Measurements from ENCODE around the gene CLCA2.

CLCA2 gene

DNA sequence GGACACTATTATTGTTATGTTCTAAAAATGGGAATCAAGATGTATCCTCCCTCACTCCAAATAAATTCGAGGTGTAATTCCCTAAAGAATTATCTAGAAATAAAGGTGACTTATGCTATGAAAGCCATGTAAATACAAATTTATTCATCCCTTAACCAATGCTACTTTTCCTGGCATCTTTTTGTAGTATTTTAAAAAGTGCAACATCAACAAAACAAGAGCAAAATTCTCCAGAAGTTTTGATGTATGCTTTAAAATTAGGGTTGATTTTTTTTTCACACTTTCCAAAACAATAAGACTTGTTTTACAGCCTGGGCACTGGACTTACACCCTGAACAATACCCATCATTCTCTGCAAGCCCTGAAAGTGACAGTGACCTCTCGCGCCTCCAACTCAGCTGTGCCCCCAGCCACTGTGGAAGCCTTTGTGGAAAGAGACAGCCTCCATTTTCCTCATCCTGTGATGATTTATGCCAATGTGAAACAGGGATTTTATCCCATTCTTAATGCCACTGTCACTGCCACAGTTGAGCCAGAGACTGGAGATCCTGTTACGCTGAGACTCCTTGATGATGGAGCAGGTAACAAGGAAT is 23.3 kb downstream of the CLCA2 start:
- no peak overlapping the region for H3K4me3 ChIP-seq (ENCODE audit: low read depth, low read length)
- TF ChIP-seq MYC (IDR thresholded peaks at IDR 0.05; ENCODE audit: low read depth, low read length) (no peak), POLR2A (IDR thresholded peaks at IDR 0.05; ENCODE audit: extremely low read depth, insufficient read length) (no peak)
- TF ChIP-seq, protein P1, sequence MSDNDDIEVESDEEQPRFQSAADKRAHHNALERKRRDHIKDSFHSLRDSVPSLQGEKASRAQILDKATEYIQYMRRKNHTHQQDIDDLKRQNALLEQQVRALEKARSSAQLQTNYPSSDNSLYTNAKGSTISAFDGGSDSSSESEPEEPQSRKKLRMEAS (IDR thresholded peaks at IDR 0.05; ENCODE audit: low read depth, low read length) = no peak
- TF ChIP-seq, protein P2, sequence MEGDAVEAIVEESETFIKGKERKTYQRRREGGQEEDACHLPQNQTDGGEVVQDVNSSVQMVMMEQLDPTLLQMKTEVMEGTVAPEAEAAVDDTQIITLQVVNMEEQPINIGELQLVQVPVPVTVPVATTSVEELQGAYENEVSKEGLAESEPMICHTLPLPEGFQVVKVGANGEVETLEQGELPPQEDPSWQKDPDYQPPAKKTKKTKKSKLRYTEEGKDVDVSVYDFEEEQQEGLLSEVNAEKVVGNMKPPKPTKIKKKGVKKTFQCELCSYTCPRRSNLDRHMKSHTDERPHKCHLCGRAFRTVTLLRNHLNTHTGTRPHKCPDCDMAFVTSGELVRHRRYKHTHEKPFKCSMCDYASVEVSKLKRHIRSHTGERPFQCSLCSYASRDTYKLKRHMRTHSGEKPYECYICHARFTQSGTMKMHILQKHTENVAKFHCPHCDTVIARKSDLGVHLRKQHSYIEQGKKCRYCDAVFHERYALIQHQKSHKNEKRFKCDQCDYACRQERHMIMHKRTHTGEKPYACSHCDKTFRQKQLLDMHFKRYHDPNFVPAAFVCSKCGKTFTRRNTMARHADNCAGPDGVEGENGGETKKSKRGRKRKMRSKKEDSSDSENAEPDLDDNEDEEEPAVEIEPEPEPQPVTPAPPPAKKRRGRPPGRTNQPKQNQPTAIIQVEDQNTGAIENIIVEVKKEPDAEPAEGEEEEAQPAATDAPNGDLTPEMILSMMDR (IDR thresholded peaks at IDR 0.05; ENCODE audit: low read depth, low read length) = no peak
- no peak for DNase-seq (ENCODE audit: low read depth)

- no peak for DNase-seq (ENCODE audit: low read depth)
- H3K4me3 ChIP-seq (ENCODE audit: low read depth, low read length) = no peak overlapping the region
- TF ChIP-seq, protein P1 (IDR thresholded peaks at IDR 0.05; ENCODE audit: low read depth, low read length) = no peak
- TF ChIP-seq, protein P2 (IDR thresholded peaks at IDR 0.05; ENCODE audit: low read depth, low read length) = no peak
- TF ChIP-seq MYC (IDR thresholded peaks at IDR 0.05; ENCODE audit: low read depth, low read length) (no peak), POLR2A (IDR thresholded peaks at IDR 0.05; ENCODE audit: extremely low read depth, insufficient read length) (no peak)
These were observed 24.7 kb downstream of the CLCA2 start for GRCh38 chr1:86448670-86449069.

DNA sequence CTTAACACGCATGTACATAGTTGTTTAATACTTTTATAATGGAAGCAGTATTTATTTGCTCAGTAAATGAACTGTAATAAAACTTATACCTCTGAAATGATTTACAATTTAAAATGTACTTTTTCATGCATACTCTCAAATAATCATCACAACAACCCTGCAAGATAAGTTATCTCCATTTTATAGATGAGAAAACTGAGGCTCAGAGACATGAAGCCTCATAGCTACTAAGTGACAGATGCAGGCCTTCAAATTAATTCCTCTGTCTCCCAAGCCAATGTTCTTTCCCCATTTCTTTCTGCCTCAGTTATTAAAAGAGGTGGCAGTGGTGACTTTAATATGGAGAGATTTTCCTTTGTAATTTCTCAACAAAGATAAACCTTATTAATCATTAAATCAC is 25.1 kb downstream of the CLCA2 start:
- no peak overlapping the region for H3K4me3 ChIP-seq (ENCODE audit: low read depth, low read length)
- no peak for TF ChIP-seq MYC (IDR thresholded peaks at IDR 0.05; ENCODE audit: low read depth, low read length)
- TF ChIP-seq POLR2A (IDR thresholded peaks at IDR 0.05; ENCODE audit: extremely low read depth, insufficient read length) = no peak
- TF ChIP-seq, protein P2 (IDR thresholded peaks at IDR 0.05; ENCODE audit: low read depth, low read length) = no peak
- TF ChIP-seq, protein P1 (IDR thresholded peaks at IDR 0.05; ENCODE audit: low read depth, low read length) = no peak
- no peak for DNase-seq (ENCODE audit: low read depth)

- TF ChIP-seq, protein P2 (IDR thresholded peaks at IDR 0.05; ENCODE audit: low read depth, low read length) = no peak
- TF ChIP-seq, protein P1 (IDR thresholded peaks at IDR 0.05; ENCODE audit: low read depth, low read length) = no peak
- no peak for TF ChIP-seq POLR2A (IDR thresholded peaks at IDR 0.05; ENCODE audit: extremely low read depth, insufficient read length)
- TF ChIP-seq MYC (IDR thresholded peaks at IDR 0.05; ENCODE audit: low read depth, low read length) = no peak
- no peak overlapping the region for H3K4me3 ChIP-seq (ENCODE audit: low read depth, low read length)
- no peak for DNase-seq (ENCODE audit: low read depth)
These were observed 26.9 kb downstream of the CLCA2 start for GRCh38 chr1:86450847-86451246.

DNA sequence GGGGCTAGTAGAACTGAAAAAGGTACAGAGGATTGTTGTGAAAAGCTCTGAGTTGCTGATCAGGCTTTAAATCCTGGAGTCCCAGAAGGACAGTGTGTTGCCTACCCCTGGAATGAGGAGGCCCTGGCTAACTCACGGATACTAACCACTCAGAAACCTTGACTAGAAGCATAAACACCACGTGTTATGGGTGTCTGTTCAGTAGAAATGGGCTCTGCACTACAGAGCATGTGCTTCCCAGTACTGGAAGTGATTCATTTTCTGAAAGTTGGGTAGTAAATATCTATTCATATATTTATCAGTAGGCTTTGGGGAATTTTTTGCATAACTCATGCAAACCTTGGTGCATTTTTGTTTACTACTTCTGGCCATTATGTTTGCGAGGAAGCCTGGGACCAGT is 29.7 kb downstream of the CLCA2 start:
- no peak for DNase-seq (ENCODE audit: low read depth)
- TF ChIP-seq, protein P1 (IDR thresholded peaks at IDR 0.05; ENCODE audit: low read depth, low read length) = no peak
- TF ChIP-seq, protein P2 (IDR thresholded peaks at IDR 0.05; ENCODE audit: low read depth, low read length) = no peak
- TF ChIP-seq MYC (IDR thresholded peaks at IDR 0.05; ENCODE audit: low read depth, low read length) = no peak
- no peak for TF ChIP-seq POLR2A (IDR thresholded peaks at IDR 0.05; ENCODE audit: extremely low read depth, insufficient read length)
- no peak overlapping the region for H3K4me3 ChIP-seq (ENCODE audit: low read depth, low read length)

Data from NB4 (cell line).